GM10248 (cell line): ENCODE results near the gene STAT5A.

ENCODE experiments used
- CTCF ChIA-PET: fragments of 300-600 bp; sonication (Branson Sonifier 250); formaldehyde crosslinking; extraction: SDS; loops from one replicate; lab custom pipeline; 2021; ENCODE audit warnings: antibody characterized with exemption; lab: Yijun Ruan, JAX
- POLR2A ChIA-PET: fragments of 350-650 bp; sonication (Branson Sonifier 250); formaldehyde crosslinking; extraction: SDS; loops from one replicate; lab custom pipeline; 2020; ENCODE audit warnings: antibody characterized with exemption; lab: Yijun Ruan, JAX
- DNase-seq: peaks from one replicate; pipeline ENCODE4 v3.0.0; 2012; ENCODE audit errors: extremely low spot score
- CTCF ChIP-seq: IDR thresholded peaks from 2 replicates; pipeline ENCODE4 v1.5.1; 2012; ENCODE audit warnings: mild to moderate bottlenecking, low read depth; ENCODE audit errors: extremely low read depth, missing control alignments, control extremely low read depth

Gene STAT5A

GRCh38 chr17:42340691-42341127, 52.4 kb downstream of the STAT5A start:
- TF ChIP-seq CTCF, result no peak
- ChIA-PET POLR2A (interaction anchor here (2.0 kb wide), 1 partner anchor 48 kb away, joined by 7 read pairs; the partner anchor contains the start of gene STAT3), CTCF (interaction anchor here (0.9 to 2.6 kb wide), 13 partner anchors 8 to 177 kb away, joined by 3 to 8 read pairs (median 4); partner anchors contain the start of gene STAT3)
- no peak for DNase-seq

GRCh38 chr17:42341568-42341967, 53.3 kb downstream of the STAT5A start:
- ChIA-PET CTCF (interaction anchor here (1.2 to 2.6 kb wide), 8 partner anchors 18 to 176 kb away, joined by 3 to 8 read pairs (median 4); no protein-coding TSS in a partner anchor), POLR2A (interaction anchor here (0.5 to 2.0 kb wide), 2 partner anchors 36 to 47 kb away, joined by 5 to 7 read pairs; partner anchors contain the start of gene STAT3)
- no peak for TF ChIP-seq CTCF
- DNase-seq, result no peak

GRCh38 chr17:42342242-42343008, 54.1 kb downstream of the STAT5A start:
- ChIA-PET POLR2A (interaction anchor here (0.7 to 1.0 kb wide), 5 partner anchors 37 to 522 kb away, joined by 3 to 13 read pairs (median 4); no protein-coding TSS in a partner anchor), CTCF (interaction anchor here (0.8 to 2.6 kb wide), 3 partner anchors 9 to 60 kb away, joined by 3 to 8 read pairs (median 4); no protein-coding TSS in a partner anchor)
- DNase-seq, result peak; percentile 42
- TF ChIP-seq CTCF, result no peak

GRCh38 chr17:42345396-42346073, 57.2 kb downstream of the STAT5A start:
- DNase-seq, result no peak
- no peak for TF ChIP-seq CTCF
- ChIA-PET CTCF (interaction anchor here (0.7 to 0.9 kb wide), 2 partner anchors 57 kb away, joined by 3 read pairs; no protein-coding TSS in a partner anchor), POLR2A (no interaction called here)

- ChIA-PET CTCF (no interaction called here), POLR2A (no interaction called here)
- TF ChIP-seq CTCF, result no peak
- DNase-seq, result no peak
Measured at GRCh38 chr17:42346481-42346880, 58.2 kb downstream of the STAT5A start.

GRCh38 chr17:42347198-42347597, 58.9 kb downstream of the STAT5A start:
- DNase-seq, result no peak
- POLR2A ChIA-PET, result no interaction called here
- TF ChIP-seq CTCF, result no peak
- CTCF ChIA-PET, result interaction anchor here (0.9 kb wide), 1 partner anchor 11 kb away, joined by 3 read pairs; no protein-coding TSS in a partner anchor
